RWPE1 (cell line): Measurements from ENCODE around the gene DDI1.
"Not testable (repeated sequence)": the region's sequence is repeated elsewhere in the genome, so short reads cannot be mapped to it uniquely, and the experiment has no call there.

Source experiments
- CTCF ChIA-PET: fragments of 350-600 bp; sonication (Branson Sonifier 250); formaldehyde crosslinking; extraction: SDS; loops from one replicate; lab custom pipeline; 2021; lab: Yijun Ruan, JAX
- POLR2A ChIA-PET: fragments of 400-600 bp; formaldehyde crosslinking; extraction: SDS; loops from one replicate; lab custom pipeline; 2020; ENCODE audit warnings: antibody characterized with exemption; ENCODE audit not compliant: low non-redundant PET; lab: Yijun Ruan, JAX
- DNase-seq: peaks from one replicate; pipeline ENCODE4 v3.0.0; 2012; ENCODE audit warnings: low spot score
- H3K27ac ChIP-seq: fragments of 450-650 bp; 2 replicates; pipeline ENCODE4 v1.5.1; 2017
- TF ChIP-seq, protein P1 (sequence below): fragments of 450-650 bp; conservative IDR thresholded peaks from 2 replicates; pipeline ENCODE4 v1.5.1; 2017; ENCODE audit warnings: low read depth, mild to moderate bottlenecking

The DDI1 gene

DNA sequence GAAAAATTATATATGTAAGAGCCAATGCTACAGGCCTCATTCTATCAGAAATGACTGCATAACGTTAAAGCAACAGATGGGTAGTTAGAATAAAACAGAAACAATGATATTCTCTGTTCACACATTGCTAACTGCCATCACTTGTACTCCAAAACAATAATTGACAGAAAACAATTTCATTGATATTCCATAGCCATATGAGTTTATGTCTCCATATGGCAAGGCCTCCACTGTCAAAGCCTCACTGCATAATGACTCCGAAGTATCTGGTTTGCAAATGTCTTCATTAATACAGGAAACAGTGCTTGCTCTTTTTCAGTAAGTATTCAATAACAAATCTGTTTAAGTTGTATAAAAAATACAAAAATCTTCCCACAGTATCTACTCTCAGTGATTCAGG is 9.9 kb downstream of the DDI1 start:
- H3K27ac ChIP-seq = no peak overlapping the region

DNA sequence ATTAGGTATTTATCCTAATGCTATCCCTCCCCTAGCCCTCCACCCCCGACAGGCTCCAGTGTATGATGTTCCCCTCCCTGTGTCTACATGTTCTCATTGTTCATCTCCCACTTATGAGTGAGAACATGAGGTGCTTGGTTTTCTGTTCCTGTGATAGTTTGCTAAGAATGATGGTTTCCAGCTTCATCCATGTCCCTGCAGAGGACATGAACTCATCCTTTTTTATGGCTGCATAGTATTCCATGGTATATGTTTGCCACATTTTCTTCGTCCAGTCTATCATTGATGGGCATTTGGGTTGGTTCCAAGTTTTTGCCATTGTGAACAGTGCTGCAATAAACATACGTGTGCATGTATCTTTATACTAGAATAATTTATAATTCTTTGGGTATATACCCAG is 10.4 kb downstream of the DDI1 start:
- H3K27ac ChIP-seq, CTCF ChIA-PET, DNase-seq, POLR2A ChIA-PET: not testable (repeated sequence)

More for the DNA sequence above, 9.9 kb downstream of the DDI1 start:
- DNase-seq = no peak
- ChIA-PET POLR2A (no interaction called here), CTCF (no interaction called here)
- TF ChIP-seq, protein P1, sequence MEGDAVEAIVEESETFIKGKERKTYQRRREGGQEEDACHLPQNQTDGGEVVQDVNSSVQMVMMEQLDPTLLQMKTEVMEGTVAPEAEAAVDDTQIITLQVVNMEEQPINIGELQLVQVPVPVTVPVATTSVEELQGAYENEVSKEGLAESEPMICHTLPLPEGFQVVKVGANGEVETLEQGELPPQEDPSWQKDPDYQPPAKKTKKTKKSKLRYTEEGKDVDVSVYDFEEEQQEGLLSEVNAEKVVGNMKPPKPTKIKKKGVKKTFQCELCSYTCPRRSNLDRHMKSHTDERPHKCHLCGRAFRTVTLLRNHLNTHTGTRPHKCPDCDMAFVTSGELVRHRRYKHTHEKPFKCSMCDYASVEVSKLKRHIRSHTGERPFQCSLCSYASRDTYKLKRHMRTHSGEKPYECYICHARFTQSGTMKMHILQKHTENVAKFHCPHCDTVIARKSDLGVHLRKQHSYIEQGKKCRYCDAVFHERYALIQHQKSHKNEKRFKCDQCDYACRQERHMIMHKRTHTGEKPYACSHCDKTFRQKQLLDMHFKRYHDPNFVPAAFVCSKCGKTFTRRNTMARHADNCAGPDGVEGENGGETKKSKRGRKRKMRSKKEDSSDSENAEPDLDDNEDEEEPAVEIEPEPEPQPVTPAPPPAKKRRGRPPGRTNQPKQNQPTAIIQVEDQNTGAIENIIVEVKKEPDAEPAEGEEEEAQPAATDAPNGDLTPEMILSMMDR = no peak

DNA sequence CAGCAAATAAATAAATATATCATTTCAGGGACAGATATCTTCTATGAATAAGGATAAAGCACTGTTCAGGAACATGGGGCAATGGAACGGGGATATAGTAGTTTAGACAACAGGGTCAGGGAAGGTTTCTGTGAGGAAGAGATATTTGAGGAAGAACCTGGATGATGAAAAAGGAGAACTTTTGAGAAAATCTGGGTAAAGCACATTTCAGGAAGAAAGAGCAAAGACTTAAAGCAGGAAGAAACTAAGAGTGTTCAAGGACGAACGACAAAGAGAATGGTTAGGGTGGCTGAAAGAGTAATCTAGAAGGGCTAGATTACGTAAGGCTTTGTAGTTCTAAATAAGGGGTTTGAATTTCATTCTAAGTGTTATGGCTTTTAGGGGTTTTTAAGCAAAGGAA is 12.7 kb downstream of the DDI1 start:
- TF ChIP-seq, protein P1 = no peak
- POLR2A ChIA-PET = no interaction called here
- no peak overlapping the region for H3K27ac ChIP-seq
- no peak for DNase-seq
- CTCF ChIA-PET = no interaction called here

DNA sequence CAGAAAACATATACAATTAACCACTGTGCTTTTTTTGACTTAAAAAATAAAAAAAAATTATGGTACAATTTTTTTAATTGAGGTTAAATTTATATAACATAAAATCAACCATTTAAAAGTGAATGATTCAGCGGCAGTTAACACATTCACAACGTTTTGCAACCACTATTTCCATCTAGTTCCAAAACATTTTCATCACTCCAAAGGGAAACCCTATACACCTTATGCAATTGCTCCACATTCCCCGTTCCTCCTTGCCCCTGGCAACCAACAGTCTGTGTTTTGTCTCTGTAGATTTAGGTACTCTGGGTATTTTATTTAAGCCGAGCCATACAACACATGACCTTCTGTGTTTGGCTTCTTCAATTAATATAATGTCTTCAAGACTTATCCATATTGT is 15.3 kb downstream of the DDI1 start:
- ChIA-PET POLR2A (no interaction called here), CTCF (no interaction called here)
- TF ChIP-seq, protein P1 = no peak
- no peak for DNase-seq
- H3K27ac ChIP-seq = no peak overlapping the region

- ChIA-PET POLR2A (no interaction called here), CTCF (no interaction called here)
- no peak for DNase-seq
- TF ChIP-seq, protein P1 = no peak
- no peak overlapping the region for H3K27ac ChIP-seq
These were observed 17.5 kb downstream of the DDI1 start for GRCh38 chr11:104053743-104054478.

DNA sequence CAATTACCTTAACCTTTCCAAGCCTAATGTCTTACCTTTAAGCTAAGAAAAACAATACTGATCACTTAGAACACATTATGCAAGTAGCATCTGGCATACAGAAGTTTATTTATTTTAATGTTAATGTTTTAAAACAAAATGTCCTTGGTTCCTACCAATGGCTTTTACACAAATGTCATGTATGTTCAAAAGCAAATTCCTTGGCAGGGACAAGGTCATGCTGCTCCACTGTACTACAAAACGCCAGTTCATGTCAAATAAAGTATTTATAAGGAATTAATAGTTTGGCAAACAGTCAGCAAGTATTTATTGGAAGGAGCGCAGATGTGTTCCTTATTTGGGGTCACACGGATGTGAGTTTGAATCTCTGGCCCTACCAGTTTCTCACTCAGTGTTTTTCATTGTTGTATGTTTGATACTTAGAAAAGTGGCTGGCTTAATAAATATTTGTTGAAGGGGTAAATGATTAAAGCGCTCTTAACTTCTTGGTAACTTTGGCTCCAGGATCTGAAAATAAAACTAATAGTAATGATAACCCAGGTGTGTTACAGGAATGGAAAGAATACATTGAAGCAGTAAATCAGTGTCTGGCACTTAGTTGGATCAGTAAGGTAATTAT is 18.6 kb downstream of the DDI1 start:
- ChIA-PET CTCF (no interaction called here), POLR2A (no interaction called here)
- no peak for DNase-seq
- no peak overlapping the region for H3K27ac ChIP-seq
- TF ChIP-seq, protein P1 = no peak

GRCh38 chr11:104055596-104055995 is 19.2 kb downstream of the DDI1 start:
- CTCF ChIA-PET = no interaction called here
- TF ChIP-seq, protein P1 = no peak
- POLR2A ChIA-PET = no interaction called here
- no peak for DNase-seq
- no peak overlapping the region for H3K27ac ChIP-seq
